ENCODE results near the gene INCA1.

The INCA1 gene

DNA sequence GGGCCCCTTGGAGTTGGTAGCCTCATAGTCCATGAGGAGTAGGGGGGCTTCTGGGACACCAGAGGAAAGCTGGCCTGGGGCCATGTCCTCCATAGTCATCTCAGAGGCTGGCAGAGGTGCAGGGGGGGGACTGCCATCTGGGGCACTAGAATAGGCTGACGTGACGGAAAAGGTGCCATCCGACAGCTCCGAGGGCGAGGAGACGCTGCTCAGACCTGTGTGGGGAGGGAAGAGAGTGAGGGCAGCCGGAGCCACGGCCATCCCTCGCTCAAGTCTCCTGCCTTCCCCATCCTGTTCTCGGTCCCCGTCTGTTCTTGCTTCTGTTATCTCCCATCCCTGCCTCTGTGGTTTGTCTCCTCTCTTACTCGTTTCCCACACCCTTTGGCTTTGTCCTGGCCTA, 25.0 kb downstream of the INCA1 start:
- TF ChIP-seq, protein P1, sequence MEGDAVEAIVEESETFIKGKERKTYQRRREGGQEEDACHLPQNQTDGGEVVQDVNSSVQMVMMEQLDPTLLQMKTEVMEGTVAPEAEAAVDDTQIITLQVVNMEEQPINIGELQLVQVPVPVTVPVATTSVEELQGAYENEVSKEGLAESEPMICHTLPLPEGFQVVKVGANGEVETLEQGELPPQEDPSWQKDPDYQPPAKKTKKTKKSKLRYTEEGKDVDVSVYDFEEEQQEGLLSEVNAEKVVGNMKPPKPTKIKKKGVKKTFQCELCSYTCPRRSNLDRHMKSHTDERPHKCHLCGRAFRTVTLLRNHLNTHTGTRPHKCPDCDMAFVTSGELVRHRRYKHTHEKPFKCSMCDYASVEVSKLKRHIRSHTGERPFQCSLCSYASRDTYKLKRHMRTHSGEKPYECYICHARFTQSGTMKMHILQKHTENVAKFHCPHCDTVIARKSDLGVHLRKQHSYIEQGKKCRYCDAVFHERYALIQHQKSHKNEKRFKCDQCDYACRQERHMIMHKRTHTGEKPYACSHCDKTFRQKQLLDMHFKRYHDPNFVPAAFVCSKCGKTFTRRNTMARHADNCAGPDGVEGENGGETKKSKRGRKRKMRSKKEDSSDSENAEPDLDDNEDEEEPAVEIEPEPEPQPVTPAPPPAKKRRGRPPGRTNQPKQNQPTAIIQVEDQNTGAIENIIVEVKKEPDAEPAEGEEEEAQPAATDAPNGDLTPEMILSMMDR (IDR thresholded peaks at IDR 0.05; ENCODE audit: low read depth, low read length): no peak
- H3K4me3 ChIP-seq (replicated peaks in 1 of 2; ENCODE audit: low read depth in 2 of 2, low read length in 2 of 2): no peak overlapping the region
- no peak for DNase-seq (ENCODE audit: low read depth in 2 of 2)

DNA sequence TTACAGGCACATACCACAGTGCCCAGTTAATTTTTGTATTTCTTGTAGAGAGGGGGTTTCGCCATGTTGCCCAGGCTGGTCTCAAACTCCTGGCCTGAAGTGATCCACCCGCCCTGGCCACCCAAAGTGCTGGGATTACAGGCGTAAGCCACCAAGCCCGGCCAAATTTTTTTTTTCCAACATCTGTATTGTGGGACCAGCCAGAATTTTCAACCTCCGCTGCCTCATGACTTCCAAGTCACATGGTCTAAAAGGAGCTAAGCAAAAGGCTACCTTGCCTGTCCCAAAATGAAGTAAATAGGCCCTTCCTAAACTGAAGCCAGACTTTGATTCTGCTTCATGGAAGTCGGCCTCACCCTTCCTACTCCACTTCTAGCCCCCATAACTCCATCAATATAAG, 25.5 kb downstream of the INCA1 start:
- no peak overlapping the region for H3K4me3 ChIP-seq (replicated peaks in 1 of 2; ENCODE audit: low read depth in 2 of 2, low read length in 2 of 2)
- TF ChIP-seq, protein P1 (IDR thresholded peaks at IDR 0.05; ENCODE audit: low read depth, low read length): no peak
- DNase-seq (ENCODE audit: low read depth in 2 of 2): no peak

DNA sequence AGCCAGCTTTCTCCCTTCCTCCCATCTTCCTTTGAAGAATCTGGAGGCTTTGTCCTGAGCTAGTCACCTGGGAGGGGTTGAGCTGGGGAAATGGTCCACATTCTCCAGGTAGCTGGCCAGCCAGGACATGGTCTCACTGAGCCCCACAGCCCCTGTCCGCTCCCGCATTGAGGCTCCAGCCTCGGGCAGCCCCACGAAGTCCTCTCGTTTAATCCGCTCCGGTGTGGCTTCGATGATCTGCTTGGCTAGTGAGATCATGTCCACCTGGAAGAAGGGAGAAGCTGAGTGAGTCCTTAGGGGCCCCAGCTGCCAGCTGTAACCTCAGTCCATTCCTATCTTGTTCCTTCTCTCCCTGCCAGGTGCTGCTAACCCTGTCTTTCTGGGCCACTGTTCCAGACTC, 27.0 kb downstream of the INCA1 start:
- no peak overlapping the region for H3K4me3 ChIP-seq (replicated peaks in 1 of 2; ENCODE audit: low read depth in 2 of 2, low read length in 2 of 2)
- TF ChIP-seq, protein P1 (IDR thresholded peaks at IDR 0.05; ENCODE audit: low read depth, low read length): no peak
- DNase-seq (ENCODE audit: low read depth in 2 of 2): no peak

DNA sequence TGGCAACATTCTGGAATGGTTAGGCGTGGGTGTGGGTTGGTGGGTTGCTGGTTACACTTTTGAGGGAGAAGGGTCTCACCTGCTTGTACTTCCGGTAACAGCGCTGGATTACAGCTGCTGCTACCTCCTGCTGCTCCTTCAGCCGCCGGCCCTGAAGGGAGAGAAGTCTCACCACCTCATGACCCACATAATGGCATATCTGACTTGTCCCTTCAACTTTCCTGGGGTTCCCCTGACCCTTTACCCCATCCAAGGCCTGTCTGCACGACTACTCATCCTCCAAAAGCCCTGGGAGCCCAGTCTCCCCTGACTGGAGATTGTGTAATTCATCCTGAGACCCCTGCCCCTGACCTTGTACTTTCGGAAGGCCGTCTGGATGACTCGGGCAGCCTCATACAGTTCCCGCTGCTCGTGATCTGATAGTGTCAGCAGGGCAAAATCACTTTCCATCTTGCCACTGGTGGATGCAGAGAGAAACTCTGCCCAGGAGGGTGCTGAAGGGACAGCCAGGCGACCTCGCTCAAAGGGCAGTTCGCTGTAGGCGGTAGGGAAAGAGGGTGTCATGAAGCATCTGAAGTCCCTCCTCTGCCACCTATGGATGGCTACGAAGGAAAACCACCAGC, 27.7 kb downstream of the INCA1 start:
- no peak for DNase-seq (ENCODE audit: low read depth in 2 of 2)
- TF ChIP-seq, protein P1 (IDR thresholded peaks at IDR 0.05; ENCODE audit: low read depth, low read length): no peak

DNA sequence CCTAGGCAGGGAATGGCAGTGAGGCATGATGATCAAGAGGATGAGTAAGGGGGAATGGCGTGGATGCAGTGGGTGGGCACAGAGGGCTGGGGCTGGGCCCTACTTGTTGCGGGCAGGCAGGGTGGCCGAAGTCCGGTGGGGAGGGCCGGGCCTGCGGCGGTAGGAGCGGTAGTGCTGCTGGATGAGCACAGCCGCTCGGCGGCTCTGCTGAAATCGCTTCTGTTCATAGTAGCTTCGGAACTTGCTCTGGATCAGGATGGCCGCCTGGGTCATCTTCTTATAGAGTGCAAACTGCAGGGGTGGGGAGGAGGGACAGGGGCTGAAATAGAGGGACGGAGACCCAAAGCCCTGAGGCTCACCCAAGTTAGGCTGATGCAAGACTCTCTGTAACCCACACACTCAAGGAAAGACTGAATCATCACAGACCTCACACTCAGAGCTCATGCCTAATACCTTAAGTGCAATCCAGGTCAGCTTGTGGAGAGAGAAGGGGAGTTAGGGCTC, 28.2 kb downstream of the INCA1 start:
- DNase-seq (ENCODE audit: low read depth in 2 of 2): peak; percentile 90 to 95
- H3K4me3 ChIP-seq (replicated peaks in 1 of 2; ENCODE audit: low read depth in 2 of 2, low read length in 2 of 2): peak overlapping the region; percentile 68 to 71
- TF ChIP-seq, protein P1 (IDR thresholded peaks at IDR 0.05; ENCODE audit: low read depth, low read length): no peak

More for the DNA sequence above, 27.7 kb downstream of the INCA1 start:
- peak overlapping the region; percentile 68 to 71 for H3K4me3 ChIP-seq (replicated peaks in 1 of 2; ENCODE audit: low read depth in 2 of 2, low read length in 2 of 2)

DNA sequence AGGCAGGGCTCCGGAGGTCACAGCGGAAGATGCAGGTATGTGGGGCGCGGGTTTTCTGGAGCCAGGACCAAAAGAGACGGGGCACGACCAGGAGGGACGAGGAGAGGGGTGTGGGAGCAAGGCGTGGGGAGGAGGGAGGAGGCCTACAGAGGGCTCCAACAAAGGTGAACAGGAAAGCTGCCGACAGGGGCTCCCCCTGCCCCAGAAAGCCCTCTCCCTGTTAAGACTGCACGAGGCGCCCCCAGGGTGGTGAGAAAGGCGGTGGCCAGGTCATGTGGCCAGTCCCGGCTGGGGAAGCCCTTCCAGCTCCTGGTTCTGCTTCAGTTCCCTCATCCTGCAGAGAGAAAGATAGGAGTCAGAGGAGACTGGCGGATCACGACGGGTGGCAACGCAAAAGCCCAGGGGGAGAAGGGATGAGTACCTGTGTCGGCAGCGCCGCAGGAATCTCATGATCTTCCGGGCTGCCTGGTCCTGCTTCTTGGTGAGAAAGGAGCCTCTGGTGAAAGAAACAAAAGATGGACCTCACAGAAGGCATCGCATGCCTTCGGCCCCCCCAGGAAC, 28.8 kb downstream of the INCA1 start:
- TF ChIP-seq, protein P1 (IDR thresholded peaks at IDR 0.05; ENCODE audit: low read depth, low read length): no peak
- no peak for DNase-seq (ENCODE audit: low read depth in 2 of 2)

More for the DNA sequence above, 28.8 kb downstream of the INCA1 start:
- H3K4me3 ChIP-seq (replicated peaks in 1 of 2; ENCODE audit: low read depth in 2 of 2, low read length in 2 of 2): peak overlapping the region; percentile 68 to 71
